ENCODE data around the gene PIM3.
A peak's percentile ranks its signal among the peaks of the same experiment; 100 is the strongest.

Gene PIM3

DNA sequence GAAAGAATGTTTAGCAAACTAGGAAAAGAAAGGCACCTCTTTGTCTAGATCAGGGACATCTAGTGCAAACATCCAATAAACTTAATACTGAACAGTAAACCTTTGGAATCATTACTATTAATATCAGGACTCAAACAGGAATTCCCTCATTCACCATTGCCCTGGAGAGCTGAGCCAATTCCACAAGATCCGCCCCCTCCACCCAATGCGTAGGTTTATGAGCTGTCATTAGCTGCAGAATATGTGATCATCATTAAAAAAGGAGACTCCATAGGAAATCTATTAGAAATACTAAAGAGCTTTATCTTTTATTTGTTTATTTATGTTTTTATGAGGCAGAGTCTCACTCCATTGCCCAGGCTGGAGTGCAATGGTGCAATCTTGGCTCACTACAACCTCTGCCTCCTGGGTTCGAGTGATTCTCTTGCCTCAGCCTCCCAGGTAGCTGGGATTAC lies 46.5 kb downstream of the PIM3 start:
- no peak for DNase-seq (ENCODE audit: low spot score)

DNA sequence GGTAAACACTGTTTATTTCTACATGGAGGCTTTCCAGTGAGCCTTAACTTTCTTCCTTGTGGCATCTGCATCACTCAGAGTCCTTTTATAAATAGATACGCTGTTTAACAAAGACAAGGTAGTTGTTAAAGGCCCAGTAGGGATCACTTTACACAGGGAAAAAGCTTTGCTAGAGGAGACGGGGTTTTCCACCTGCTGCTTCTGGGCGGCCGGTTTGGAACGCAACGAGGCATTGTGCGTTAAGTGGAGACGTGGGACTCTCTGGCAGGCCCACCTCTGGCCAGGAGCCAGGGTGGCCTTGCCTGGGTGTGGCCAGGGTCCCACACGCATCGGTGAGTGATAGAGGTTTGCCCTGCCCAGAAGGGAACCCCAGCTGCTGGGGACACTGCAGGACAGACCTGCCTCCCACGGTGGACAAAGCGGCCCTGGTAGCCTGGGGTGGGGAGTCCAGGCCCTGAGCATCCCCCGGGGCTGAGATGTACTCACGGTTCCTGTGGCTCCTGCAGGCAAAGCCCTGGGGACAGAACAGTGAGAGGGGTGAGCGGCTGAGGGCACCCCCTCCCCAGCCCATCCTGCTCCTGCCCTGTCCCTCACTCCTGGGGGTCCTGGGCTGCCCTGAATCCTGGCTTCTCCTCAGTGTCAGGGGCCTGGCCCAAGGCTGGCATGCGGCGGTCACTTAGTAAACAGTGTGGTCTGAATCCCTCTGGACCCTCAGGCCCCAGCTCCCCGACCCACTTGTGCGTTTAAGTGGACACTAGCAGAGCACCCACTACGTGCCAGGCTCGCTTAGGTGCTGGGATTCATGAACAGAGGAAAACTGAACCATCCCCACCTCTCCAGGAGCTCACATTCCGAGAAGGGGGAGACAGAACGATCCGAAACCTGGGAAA lies 47.8 kb downstream of the PIM3 start:
- DNase-seq (ENCODE audit: low spot score): no peak

DNA sequence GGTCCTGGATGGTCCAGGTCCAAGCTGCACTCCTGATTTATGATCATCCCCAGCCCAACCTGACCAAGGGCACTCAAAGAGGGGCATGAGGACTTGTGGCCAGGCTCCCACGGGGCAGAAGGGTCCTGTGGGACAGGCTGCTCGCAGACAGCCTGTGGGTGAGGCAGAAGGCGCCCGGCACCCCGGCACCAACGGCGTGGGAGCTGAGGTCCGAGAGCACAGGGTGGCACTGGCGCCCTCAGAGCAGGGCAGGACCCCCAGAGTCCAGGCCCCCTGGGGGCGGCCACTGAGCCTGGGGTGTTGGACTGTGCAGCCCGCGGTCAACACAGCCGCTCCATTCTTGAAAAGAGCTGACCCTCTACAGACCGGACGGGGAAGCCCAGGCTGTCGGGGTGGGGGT lies 48.7 kb downstream of the PIM3 start:
- no peak for DNase-seq (ENCODE audit: low spot score)

DNA sequence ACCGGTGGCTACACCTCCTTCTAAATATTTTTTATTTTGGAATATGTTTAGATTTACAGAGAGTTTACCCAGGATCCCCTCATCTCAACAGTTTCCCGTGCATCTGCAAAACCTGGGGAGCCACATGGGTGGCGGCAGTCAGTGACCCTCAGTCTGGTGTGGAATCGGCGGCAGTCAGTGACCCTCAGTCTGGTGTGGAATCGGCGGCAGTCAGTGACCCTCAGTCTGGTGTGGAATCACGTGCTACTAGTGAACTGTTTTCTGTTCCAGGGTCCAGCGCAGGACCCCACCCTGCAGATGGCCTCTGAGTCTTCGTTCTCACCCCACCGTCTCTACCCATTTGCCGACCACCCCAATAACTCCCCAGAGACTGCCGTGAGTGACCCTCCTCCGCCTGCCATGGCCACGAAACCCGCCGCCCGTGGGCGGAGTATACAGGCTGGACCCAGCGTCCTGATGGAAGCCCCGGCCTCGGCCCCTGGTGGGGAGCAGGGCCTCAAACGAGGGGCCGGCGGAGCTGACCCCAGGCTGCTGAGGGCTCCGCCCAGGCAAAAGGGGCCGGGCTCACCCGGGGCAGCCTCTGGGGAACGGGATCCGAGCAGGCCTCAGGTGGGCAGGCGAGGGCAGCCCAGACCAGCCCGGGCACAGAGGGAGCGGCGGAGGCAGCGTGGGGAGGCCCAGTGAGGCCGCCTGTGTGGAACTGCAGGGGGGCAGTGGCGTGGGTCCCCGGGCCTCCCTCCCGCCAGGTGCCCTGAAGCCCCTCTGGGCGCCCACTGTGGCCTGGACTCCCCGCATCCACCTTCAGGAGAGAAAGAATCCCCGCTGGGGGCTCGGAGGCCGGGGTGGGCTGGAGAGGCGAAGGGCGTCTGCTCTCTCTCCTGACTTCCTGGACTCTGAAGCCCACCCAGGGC lies 49.4 kb downstream of the PIM3 start:
- peak; percentile 56 for DNase-seq (ENCODE audit: low spot score)

DNA sequence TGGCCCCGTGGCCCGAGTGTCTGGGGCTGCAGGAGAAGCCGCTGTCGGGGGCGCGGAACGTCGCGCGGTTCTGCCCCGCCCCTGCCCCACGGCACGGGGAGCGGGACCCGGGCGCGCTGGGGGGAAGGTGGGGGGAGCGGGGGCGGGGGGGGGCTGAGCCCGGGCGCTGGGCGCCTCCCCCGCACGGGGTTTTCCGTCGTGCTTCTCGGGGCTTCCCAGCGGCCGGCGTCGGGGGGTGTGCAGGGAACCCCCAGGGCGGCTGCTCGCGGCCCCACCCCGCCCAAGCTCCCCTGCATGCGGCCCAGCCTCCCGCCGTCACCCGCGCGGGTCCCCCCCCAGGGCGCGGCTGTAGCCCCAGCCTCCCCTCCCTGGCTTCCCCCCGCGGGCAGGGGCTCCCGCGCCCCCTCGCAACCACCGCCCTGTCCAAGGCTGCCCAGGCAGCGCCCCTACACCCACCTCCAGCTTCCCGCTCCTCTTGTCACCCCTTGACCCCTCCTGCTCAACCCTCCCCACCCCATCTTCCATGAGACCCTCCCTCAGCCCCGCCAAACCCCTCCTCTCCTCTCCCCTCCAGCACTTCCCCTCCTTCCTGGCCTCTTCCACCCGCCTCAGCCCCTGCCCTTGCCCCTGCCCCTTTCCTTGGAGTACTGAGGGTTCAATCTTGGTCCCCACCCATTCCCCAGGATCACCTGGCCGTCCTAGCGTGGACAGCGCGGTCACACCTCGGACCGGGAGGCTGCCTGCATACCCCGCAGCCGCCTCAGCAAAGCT lies 50.3 kb downstream of the PIM3 start:
- DNase-seq (ENCODE audit: low spot score): no peak

DNA sequence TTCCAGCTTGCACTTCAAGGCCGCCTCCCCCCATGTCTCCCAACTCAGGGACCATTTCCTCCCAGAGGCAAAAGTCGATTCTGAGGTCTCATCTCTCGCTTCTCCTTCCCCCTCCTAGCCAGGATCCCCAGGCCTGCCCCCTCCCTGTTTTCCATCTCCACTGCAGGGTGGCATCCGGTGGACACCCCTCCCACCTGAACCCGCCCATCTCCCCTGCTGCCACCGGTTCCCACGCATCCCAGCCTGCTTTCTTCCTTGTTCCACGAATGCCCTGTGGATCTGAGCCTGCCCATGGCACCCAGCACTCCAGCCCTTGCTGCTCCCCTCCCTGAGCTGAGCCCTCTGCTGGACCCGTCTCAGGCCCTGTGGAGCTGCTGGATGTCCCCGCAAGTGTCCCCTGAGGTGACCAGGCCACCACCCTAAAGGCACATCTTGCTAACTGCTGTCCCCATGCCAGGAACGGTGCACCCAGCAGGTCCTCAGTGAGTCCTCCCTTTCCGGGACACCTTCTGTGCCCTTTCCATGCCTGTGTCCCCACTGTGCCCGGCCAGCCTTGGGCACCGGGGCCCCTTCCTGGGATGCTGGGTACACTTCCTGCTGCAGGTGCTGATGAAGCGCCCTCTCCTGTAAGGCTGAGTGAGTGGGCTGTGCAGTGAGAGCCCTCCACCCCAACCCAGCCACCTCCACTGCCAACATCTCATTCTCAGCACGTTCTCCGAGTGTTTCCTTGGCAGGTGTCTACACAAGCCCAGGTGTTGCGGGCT lies 51.1 kb downstream of the PIM3 start:
- no peak for DNase-seq (ENCODE audit: low spot score)

DNA sequence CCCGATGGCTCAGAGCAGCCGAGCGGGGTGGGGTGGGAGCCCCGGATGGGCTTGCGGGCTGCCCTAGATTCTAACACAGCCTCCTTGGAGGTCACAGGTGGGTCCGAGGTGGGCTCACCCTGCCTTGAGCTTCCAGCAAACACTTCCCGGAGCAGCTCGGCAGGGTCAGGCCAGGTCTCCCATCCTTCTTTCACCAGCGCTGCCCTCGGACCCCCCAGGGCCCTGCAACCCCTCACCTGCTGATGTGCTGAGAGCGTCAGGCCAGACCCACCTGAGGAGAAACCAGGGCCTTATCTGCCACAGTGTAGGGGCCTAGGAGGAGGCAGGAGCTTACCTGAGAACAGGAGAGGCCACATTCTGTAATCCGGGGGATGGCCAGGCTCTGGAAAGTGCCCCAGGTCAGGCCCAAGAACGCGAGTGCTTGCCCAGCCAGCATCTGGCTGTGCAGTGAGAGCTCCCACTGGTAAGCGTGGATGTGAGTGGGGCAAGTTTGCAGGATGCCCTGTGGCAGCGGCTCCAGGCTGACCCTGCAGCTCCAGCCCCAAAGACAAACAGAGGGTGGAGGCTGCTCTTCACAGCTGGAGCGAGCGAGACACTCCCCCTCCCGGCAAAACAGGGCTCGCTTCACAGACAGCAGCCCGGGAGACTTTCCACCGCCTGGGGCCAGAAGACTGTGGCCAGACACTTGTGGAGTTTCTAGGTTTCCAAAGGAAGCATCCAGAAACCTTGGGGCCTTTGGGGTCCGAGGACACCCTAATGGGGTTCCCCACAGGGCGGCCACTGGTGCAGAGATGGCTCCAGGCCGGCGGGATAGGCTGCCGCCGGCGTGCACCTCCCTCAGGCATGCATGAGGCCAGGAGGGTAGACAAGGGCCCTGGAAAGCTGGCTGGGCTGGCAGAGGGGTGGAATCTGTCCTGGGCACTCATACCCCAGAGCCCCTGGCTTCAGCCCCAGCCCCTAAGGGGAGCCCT lies 51.9 kb downstream of the PIM3 start, which contains the start of gene IL17REL:
Gene IL17REL, minus strand, starts transcription at position 555 of the 971 bp plus-strand sequence. Its CDS starts 119 bp downstream, at position 436.
- peak; percentile 63 for DNase-seq (ENCODE audit: low spot score)
